GM23248 (cell line): ENCODE data around the gene RCAN1.

Experiments
- EZH2 ChIP-seq: fragments of 200-600 bp; sonication (generic); IDR thresholded peaks from 2 replicates; pipeline ENCODE4 v1.6.1; 2018; ENCODE audit warnings: antibody characterized with exemption, mild to moderate bottlenecking; ENCODE audit not compliant: insufficient read depth, poor library complexity, severe bottlenecking
- EZH2phosphoT487 ChIP-seq: fragments of 200-600 bp; sonication (generic); IDR thresholded peaks from 2 replicates; pipeline ENCODE4 v1.6.1; 2018; ENCODE audit warnings: antibody characterized with exemption, moderate library complexity, mild to moderate bottlenecking, low read depth; ENCODE audit not compliant: insufficient read depth

DNA sequence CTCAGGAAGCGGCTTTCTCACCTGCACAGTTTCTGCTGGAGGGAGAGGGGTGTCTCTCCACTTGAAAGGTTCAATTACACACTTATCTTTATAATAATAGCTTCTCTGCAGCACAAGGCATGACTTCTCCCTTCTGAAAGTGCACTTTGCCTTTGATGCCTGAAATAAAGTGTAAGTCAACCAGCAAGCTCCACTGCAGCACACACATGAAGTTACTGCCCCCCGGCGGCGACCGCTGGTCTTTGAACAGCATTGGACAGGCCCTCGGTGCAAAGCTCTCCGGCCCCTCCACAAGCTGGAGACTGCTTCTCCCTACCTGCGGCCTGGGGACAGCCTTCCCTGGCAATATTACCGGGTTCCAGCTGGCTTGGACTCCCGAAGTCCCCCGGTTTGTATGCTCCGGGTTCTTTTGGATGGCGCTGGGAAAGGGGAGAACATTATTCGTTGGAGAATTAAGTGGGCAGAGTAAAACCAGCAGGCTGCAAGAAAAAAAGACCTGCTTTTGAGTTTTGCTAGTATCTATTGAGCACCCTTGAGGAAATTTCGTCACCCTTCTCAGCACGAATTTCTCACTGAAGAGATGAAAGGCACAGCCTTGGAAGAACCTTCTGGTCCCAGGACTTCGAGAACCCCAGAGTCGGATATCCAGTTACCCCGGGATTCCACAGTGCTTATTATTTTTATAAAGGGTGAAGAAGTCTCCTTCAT lies 11.8 kb downstream of the RCAN1 start:
- TF ChIP-seq EZH2phosphoT487 = no peak
- no peak for TF ChIP-seq EZH2
